Measurements from ENCODE around the gene PINLYP. TPM values are rescaled to one million over a fixed set of nuclear protein-coding genes. Genes with fewer than 3 reads are reported as not detected.

Gene PINLYP
- total RNA-seq, 1 experiment from 2014 or later, result 1.3 TPM

DNA sequence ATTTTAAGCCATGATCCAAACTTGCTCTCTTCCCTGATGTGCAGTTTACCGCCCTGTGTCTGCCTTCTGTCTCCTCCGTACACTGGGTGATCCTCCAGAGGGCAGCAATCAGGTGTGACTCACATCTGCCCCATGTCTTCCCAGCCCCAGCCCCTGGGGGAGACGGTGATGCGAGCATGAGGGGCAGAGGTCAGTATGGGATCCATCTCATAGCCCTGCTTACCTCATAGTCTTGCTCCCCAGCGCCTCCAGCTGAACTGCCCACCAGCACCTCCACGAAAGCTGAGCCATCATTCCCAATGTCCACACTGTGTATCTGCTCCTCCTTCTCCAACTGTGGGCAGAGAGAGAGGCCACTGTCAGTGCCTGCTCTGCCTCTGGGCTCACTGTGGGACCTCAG lies 14.9 kb upstream of the PINLYP start:
- Histone ChIP-seq H3K27ac (no peak overlapping the region), H3K4me3 (no peak overlapping the region), H3K4me1 (replicated peaks) (peaks cover 42% of the 10 kb centered on the region), H3K9me3 (replicated peaks) (no peaks in the 10 kb centered on the region), H3K27me3 (replicated peaks) (no peaks in the 10 kb centered on the region), H3K36me3 (peaks cover 62% of the 10 kb centered on the region)
- DNase-seq (ENCODE audit: low read depth in 1 of 2, low spot score in 2 of 2), result peak; percentile 28 to 59

DNA sequence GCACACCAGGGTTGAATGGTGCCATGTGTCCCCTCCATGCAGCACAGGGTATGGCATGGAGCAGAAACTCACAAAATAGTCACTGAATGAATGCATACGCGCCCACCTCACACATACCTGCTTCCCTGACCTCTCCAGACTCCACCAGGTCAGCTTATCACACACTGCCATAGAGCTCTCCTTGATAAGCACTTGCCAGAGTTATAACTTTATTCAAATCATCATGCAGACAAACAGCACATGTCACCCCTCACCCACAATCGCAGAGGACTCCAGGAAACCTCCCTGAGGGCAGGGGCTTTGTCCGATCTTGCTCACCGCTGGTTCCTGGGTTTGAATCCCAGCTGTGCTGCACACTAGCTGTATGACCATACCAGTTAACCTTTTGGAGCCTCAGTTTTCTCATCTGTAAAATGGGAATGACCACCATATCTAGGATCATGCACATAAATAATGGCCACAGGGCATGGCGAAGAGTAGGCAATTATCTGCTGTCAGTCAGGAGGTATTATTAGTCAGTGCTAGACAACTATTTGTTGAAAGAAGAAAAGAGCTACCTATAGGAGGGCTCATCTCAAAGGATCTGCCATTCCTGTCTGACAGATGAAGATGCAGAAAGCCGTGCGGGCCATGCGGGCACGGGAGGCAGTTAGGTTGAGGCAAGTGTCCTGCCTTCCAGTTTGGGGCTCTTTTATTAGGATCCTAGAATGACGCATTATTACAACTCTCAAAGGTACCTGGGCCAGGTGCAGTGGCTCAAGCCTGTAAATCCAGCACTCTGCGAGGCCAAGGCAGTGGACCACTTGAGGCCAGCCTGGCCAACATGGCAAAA lies 14.2 kb upstream of the PINLYP start:
- Histone ChIP-seq H3K9me3 (replicated peaks) (no peaks in the 10 kb centered on the region), H3K4me1 (replicated peaks) (peaks cover 42% of the 10 kb centered on the region), H3K27ac (no peak overlapping the region), H3K27me3 (replicated peaks) (no peaks in the 10 kb centered on the region), H3K36me3 (peaks cover 57% of the 10 kb centered on the region), H3K4me3 (no peak overlapping the region)
- DNase-seq (ENCODE audit: low read depth in 1 of 2, low spot score in 2 of 2), result no peak

DNA sequence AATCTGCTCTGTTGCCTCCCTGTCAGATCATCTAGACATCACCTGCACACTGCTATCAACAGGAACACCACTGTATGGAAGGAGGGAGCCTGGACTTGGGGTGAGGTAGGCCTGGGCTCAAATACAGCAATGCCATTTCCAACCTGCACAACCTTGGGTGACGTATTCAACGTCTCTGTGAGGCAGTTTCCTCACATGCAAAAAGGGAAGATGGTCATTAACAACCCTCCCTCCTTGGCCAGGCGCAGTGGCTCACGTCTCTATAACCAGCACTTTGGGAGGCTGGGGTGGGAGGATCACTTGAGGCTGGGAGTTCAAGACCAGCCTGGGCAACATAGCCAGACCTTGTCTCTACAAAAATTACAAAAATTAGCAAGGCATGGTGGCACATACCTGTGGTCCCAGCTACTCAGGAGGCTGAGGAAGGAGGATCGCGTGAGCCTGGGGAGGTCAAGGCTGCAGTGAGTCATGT lies 13.3 kb upstream of the PINLYP start:
- Histone ChIP-seq H3K27ac (peak overlapping the region; percentile 69), H3K36me3 (peaks cover 51% of the 10 kb centered on the region), H3K27me3 (replicated peaks) (no peaks in the 10 kb centered on the region), H3K4me1 (replicated peaks) (peaks cover 36% of the 10 kb centered on the region), H3K4me3 (no peak overlapping the region), H3K9me3 (replicated peaks) (no peaks in the 10 kb centered on the region)
- DNase-seq (ENCODE audit: low read depth in 1 of 2, low spot score in 2 of 2), result no peak

DNA sequence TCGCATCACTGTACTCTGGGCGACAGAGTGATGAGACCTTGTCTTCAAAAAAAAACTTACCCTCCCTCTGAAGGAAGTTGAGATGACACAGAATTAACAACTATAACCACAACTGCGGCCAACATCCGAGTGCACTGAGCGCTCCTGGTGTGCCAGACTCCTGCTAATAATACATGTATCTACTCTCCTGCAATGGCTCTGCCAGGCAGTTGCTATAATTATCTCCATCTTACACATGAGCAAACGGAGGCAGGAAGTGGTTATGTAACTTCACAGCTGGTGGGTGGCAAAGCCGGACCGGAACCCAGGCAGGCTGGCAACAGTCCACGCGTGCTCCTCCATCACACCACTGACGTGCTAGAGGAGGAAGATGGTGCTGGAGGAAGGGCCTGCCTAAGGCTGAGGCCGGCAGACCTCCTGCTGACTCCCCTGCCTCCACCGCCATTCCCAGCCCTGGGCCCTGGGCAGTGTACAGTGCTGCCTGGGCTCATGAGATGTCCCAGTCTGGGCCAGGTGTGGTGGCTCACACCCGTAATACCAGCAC lies 12.8 kb upstream of the PINLYP start:
- Histone ChIP-seq H3K27me3 (replicated peaks) (no peaks in the 10 kb centered on the region), H3K4me3 (no peak overlapping the region), H3K4me1 (replicated peaks) (peaks cover 33% of the 10 kb centered on the region), H3K27ac (peak overlapping the region; percentile 69), H3K36me3 (peaks cover 50% of the 10 kb centered on the region), H3K9me3 (replicated peaks) (no peaks in the 10 kb centered on the region)
- DNase-seq (ENCODE audit: low read depth in 1 of 2, low spot score in 2 of 2), result peak; percentile 84 to 88

DNA sequence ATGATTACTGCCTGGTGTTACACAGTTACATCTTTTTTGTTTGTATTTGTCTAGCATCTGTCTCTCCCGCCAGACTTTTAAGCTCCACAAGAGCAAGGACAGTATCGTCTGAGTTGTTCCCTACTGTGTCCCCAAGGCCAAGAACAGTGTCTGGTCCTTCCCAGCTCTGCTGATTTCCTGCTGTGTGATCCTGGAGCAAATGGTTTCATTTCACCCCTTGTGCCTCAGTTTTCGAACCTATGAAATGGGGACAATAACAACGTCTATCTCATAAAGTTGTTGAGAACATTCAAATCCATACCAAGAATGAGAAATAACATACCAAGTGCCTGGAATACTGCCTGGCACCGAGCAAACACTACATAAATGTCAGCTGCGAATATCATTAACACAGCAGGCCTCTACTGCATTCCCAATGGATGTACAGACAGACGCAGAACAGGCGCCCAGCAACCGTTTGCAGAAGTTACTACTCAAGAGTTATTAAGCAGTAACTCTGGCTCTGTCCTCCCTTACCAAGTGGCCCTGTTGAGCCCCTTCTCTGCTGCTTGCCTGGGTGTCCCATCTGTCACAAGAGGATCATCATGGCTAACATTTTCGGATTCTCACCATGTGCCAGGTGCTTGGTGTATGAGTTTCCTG lies 11.7 kb upstream of the PINLYP start:
- peak overlapping the region; percentile 69; the same call in 1 of the 2 replicates for H3K27ac ChIP-seq
- H3K4me3 ChIP-seq, result no peak overlapping the region
- H3K4me1 ChIP-seq (replicated peaks), result peaks cover 30% of the 10 kb centered on the region
- H3K9me3 ChIP-seq (replicated peaks), result no peaks in the 10 kb centered on the region
- H3K27me3 ChIP-seq (replicated peaks), result no peaks in the 10 kb centered on the region
- H3K36me3 ChIP-seq, result peaks cover 48% of the 10 kb centered on the region
- no peak for DNase-seq (ENCODE audit: low read depth in 1 of 2, low spot score in 2 of 2)

DNA sequence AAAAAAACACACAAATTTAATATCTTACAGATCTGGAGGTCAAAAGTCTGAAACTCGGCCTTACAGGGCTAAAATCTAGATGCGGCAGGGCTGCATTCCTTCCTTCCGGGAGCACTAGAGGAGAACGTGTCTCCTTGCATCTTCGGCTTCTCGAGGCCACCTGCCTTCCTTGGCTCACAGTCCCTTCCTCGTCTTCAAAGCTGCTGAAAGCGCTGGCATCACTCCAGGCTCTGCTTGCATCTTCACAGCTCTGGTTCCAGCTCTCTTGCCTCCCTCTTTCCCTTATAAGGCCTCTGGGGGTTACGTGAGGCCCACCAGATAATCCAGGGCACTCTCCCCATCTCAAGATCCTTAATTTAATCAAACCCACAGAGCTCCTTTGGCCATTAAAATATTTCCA lies 10.8 kb upstream of the PINLYP start:
- peaks cover 43% of the 10 kb centered on the region for H3K36me3 ChIP-seq
- no peaks in the 10 kb centered on the region for H3K27me3 ChIP-seq (replicated peaks)
- H3K4me1 ChIP-seq (replicated peaks), result peaks cover 30% of the 10 kb centered on the region
- H3K4me3 ChIP-seq, result no peak overlapping the region
- H3K27ac ChIP-seq, result no peak overlapping the region
- DNase-seq (ENCODE audit: low read depth in 1 of 2, low spot score in 2 of 2), result no peak
- no peaks in the 10 kb centered on the region for H3K9me3 ChIP-seq (replicated peaks)

DNA sequence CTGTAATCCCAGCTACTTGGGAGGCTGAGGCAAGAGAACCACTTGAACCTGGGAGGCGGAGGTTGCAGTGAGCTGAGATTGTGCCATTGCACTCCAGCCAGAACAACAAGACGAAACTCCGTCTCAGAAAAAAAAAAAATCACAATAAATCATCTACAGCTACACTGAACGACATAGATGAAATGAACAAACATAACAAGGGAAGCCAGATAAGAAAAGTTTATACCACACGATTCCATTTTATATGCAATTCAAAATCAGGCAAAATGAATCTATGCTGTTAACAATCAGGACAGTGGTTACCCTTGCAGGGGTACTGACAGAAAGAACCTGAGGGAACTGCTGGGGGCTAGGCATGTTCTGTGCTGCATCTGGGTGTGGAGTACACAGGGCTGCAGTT lies 5.9 kb upstream of the PINLYP start:
- no peak overlapping the region for H3K27ac ChIP-seq
- H3K4me1 ChIP-seq (replicated peaks), result peaks cover 14% of the 10 kb centered on the region
- H3K4me3 ChIP-seq, result no peak overlapping the region
- DNase-seq (ENCODE audit: low read depth in 1 of 2, low spot score in 2 of 2), result no peak
- no peaks in the 10 kb centered on the region for H3K9me3 ChIP-seq (replicated peaks)
- H3K27me3 ChIP-seq (replicated peaks), result no peaks in the 10 kb centered on the region
- H3K36me3 ChIP-seq, result peaks cover 30% of the 10 kb centered on the region

DNA sequence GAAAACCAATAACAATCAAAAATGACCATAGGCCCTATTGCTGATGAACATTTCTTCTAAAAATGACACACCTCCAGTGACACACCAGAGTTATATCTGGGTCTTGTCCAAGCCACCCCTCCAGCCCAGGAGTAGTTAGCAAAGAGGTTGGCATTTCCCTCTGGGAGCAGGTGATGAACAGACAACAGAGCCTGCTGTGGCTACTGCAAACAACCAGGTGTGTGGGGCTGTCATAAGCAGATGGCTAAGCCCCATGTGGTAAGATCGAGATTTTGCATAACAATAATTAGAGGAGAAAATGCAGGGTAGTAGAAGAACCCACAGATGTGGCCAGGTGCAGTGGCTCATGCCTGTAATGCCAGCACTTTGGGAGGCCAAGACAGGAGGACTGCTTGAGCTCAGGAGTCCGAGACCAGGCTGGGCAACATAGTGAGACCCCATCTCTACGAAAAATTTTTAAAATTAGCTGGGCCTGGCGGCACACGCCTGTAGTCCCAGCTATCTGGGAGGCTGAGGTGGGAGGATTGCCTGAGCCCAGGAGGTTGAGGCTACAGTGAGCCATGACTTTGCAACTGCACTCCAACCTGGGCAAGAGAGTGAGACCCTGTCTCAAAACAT lies 5.3 kb upstream of the PINLYP start:
- Histone ChIP-seq H3K36me3 (peaks cover 28% of the 10 kb centered on the region), H3K9me3 (replicated peaks) (no peaks in the 10 kb centered on the region), H3K4me3 (no peak overlapping the region), H3K4me1 (replicated peaks) (peaks cover 16% of the 10 kb centered on the region), H3K27me3 (replicated peaks) (no peaks in the 10 kb centered on the region), H3K27ac (no peak overlapping the region)
- no peak for DNase-seq (ENCODE audit: low read depth in 1 of 2, low spot score in 2 of 2)

DNA sequence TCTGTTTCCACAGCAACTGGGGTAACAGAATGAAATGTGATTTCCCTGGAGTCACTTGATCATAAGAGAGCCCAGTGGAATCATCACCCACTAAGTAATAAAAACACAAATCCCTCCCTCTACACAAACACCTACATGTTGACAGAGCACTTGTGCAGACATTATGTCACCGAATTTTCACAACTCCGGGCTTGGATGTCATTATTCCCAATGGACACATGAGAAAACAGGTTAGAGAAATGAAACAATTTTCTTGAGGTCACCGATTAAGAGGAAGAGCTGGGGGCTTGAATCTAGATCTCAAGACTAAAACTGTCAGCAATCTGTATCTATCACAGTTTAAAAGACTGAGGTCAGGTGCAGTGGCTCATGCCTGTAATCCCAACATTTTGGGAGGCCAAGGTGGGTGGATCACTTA lies 3.4 kb upstream of the PINLYP start:
- H3K4me1 ChIP-seq (replicated peaks), result peaks cover 16% of the 10 kb centered on the region
- no peaks in the 10 kb centered on the region for H3K27me3 ChIP-seq (replicated peaks)
- no peaks in the 10 kb centered on the region for H3K9me3 ChIP-seq (replicated peaks)
- no peak overlapping the region for H3K4me3 ChIP-seq
- no peak overlapping the region for H3K27ac ChIP-seq
- H3K36me3 ChIP-seq, result peaks cover 32% of the 10 kb centered on the region
- DNase-seq (ENCODE audit: low read depth in 1 of 2, low spot score in 2 of 2), result no peak

DNA sequence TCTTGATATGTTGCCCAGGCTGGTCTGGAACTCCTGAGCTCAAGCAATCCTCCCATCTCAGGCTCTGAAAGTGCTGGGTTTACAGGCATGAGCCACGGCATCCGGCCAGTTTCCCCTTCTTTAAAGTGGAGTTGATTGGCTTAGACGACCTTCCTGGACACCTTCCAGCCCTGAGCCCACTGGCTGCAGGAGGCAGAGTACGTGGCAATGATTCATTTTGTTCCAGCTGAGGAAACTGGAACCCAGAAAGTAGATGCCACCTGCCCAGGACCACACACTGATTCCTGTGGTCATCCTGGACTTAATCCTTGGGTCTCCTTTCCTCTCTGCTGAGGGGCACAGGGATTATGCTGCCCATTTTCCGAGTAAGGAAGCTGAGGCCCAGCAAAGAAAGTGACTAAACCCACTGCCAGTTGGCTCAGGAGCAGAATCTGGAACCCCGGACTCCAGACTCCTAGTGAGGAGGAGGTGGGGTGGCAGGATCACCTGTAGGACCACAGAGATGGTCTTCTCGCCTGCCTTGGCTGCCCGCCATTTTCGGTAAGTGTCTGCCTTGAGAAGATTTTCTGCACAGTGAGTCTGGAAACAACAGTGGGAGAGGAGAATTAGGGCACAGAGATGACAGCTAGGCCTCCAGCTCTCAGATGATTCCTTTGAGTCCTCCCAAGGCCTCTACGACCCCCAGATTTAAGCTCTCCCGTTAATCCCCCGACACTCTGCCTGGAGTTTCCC lies 1.0 kb upstream of the PINLYP start:
- H3K27me3 ChIP-seq (replicated peaks), result no peaks in the 10 kb centered on the region
- peak overlapping the region; percentile 79 for H3K27ac ChIP-seq
- peak; percentile 48 to 80 for DNase-seq (ENCODE audit: low read depth in 1 of 2, low spot score in 2 of 2)
- peaks cover 29% of the 10 kb centered on the region for H3K36me3 ChIP-seq
- H3K9me3 ChIP-seq (replicated peaks), result no peaks in the 10 kb centered on the region
- H3K4me3 ChIP-seq, result peak overlapping the region; percentile 61
- H3K4me1 ChIP-seq (replicated peaks), result peaks cover 16% of the 10 kb centered on the region

DNA sequence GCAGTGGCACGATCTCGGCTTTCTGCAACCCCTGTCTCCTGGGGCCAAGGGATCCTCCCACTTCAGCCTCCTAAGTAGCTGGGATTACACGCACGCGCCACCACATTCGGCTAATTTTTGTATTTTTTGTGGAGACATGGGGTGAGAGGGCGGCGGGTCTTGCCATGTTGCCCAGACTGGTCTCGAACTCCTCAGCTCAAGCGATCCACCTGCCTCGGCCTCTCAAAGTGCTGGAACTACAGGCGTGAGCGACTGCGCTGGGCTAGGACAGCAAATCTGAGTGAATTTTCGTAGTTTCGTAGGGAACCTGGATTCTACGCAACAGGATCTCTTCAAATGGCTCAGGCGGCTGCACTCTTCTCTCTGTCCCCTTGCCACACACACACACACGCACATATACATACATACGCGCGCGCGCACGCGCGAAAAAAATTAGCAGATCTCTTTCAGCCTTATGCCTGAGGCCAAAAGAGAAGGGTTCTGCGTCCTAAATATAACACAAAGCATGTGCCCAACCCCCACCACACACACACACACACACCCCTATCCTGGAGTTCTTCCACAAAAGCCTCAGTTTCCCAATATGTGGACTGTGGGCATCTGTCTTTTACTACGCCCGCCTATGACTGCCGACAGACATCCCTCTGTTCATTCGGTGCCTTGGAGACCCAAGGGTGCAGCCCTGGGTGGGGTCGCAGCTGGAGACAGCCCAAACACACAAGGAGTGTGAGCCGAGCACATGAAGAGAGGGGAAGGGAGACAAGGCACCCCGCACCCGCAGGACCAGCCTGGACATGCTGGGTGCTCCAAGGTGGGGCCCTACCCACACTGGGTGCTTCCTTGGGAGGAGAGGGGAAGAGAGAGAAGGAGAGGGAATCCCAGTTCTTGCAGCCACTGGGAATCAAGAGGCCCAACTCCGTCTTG lies 616 bp downstream of the PINLYP start:
- DNase-seq (ENCODE audit: low read depth in 1 of 2, low spot score in 2 of 2), result no peak
- peaks cover 8% of the 10 kb centered on the region for H3K4me1 ChIP-seq (replicated peaks)
- peak overlapping the region; percentile 61 for H3K4me3 ChIP-seq
- H3K9me3 ChIP-seq (replicated peaks), result no peaks in the 10 kb centered on the region
- H3K36me3 ChIP-seq, result peaks cover 24% of the 10 kb centered on the region
- no peaks in the 10 kb centered on the region for H3K27me3 ChIP-seq (replicated peaks)
- peak overlapping the region; percentile 40 for H3K27ac ChIP-seq

DNA sequence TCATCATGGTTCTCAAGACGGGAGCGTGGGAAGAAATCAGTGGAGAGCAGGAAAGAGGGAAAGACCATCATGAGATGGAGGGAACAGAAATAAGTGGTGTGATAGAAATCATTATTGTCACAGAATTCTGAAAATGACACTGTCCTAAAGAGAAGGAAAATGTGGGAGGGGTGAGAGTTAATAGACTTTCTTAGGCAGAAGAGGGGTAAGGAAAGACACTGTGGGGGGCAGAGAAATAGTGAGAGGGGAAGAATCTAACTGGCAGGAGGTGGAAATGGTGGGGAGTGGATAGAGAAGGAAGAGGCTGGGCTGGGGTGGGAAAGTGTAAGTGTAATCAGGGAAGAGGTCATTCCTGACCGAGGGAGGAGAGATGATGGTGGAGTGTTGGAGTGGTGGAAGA lies 3.2 kb downstream of the PINLYP start:
- Histone ChIP-seq H3K4me3 (no peak overlapping the region), H3K4me1 (replicated peaks) (peaks cover 5% of the 10 kb centered on the region), H3K9me3 (replicated peaks) (no peaks in the 10 kb centered on the region), H3K36me3 (peaks cover 13% of the 10 kb centered on the region), H3K27ac (no peak overlapping the region), H3K27me3 (replicated peaks) (no peaks in the 10 kb centered on the region)
- no peak for DNase-seq (ENCODE audit: low read depth in 1 of 2, low spot score in 2 of 2)

Data from SJSA1 (cell line).